Activated CD4-positive, alpha-beta T cell treated with anti-CD3 and anti-CD28 coated beads, Interleukin-2, amount 50 U/mL, for 4 hours (primary cell): Measurements from ENCODE around the gene KIAA2012.

Experiments used
- DNase-seq, 2 experiments: peaks; one replicate each; pipeline ENCODE4 v3.0.0-alpha.2; 2020

Gene KIAA2012

DNA sequence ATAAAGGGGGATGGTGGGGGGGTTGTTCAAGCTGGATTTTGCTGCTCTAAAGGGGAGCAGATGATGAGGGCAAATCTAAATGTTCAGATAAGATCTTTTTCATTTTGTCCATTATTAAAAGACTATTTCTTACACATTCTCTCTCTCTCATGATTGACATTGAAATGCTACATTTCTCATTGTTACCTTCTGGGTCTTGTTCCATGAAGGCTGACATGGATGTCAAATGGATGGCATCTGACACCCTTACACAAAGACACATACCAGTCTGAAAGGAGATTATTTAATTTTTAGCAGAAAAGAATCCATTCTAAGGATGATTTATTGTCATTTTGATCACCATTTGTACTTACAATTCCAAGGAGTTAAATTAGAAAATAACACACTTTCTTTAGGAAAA is 28.3 kb upstream of the KIAA2012 start:
- no peak for DNase-seq

- no peak for DNase-seq
Observed at GRCh38 chr2:202046572-202046971, 26.5 kb upstream of the KIAA2012 start.

- no peak for DNase-seq
Observed at GRCh38 chr2:202049092-202049728, 23.8 kb upstream of the KIAA2012 start.

DNA sequence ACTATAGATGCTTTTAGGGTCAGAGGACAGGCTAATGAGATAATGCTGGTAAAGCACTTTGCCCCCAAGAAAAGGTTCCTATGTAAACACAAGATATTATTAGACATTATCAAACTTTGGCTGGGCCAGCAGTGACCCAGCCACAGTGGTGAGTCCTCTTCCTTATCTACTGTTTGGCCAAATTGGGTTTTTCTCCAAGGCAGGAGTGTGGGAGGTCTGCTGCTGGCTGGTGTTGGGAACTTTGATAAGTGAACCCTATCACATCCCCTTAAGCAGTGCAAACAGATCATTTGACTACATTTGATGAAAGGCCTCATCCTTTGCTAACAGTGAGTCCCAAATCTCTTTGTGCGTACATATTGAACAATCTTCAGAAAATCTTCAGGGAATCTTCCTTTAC is 23.2 kb upstream of the KIAA2012 start:
- no peak for DNase-seq

- DNase-seq: no peak
Observed at GRCh38 chr2:202050652-202051051, 22.4 kb upstream of the KIAA2012 start.

DNA sequence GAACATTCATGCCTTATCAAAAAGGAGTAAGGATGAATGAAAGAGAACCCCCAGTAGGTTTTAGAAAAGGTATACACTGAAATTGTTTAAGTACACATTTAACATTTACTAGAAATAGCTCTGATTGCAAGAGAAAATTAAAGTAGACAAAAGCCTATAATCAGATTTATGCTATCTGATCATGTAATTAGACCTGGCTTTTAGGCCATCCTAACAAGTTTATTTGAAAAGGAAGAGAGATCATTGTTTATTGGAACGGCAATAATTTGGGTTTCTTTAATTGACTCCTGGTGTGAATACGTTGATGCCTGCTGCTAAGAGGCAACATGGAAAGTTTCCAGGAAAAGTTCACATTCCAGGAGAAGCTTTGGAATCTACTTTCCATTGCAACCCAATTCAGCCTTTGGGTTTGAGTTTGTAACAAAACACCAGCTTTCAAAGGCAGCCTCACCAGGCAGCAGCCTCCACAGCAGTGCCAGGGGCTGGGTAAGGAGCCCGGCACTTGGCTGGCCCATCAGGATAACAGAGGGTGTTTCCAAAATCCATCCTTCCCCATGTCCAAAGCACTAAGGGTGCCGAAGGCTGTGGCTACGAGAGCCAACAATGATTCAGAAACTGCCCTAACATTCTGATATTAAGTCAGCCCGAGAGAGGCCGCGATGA is 21.4 kb upstream of the KIAA2012 start:
- no peak for DNase-seq

DNA sequence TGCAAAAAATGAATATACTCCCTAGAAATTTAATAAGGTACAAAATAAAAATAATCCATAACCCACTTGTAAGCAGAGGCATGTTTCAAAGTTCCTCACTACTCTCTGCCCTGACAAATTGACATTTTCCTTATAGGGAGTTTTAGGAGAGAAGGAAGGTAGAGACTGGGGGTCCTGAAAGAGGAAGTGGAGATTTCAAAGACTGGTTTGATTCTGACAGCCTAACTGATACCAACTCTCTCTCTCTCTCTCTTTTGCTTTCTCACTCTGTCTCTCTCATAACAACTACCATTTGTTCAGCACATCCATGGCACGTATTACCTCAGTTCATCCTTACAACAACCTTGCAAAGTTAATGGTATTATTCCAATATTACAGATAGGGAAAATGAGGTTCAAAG is 20.8 kb upstream of the KIAA2012 start:
- no peak for DNase-seq

DNA sequence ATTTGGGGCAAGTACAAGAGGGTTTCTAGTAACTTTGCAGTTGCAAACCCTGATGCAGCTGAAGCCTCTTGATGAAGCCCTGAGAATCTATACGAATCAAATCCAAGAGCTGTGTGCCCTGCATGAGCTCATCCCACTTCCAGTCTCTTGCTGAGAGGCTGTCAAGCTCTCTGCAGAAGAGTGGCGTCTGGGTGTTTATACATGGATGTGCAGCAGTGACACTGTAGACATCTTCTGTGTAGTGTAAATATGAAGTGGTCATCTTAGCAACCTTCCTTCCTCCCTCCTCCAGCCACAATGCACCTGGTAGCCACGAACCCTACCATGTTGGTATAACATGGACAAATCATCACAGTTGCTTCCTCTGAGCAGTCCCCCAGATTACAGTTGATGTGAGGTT is 18.4 kb upstream of the KIAA2012 start:
- DNase-seq: no peak

GRCh38 chr2:202056611-202057010 is 16.4 kb upstream of the KIAA2012 start:
- DNase-seq: no peak

DNA sequence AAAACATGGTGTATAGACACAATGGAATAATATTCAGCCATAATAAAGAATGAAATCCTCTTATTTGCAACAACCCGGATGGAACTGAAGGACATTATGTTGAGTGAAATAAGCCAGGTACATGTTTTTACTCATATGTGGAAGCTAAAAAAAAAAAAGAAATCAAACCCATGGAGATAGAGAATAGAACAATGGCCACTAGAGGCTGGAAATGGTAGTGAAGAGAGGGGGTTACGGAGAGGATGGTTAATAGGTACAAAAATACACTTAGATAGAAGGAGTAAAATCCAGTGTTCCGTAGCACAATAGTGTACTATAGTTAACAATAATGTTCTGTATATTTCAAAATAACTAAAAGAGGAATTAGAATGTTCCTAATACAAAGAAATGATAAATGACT is 12.8 kb upstream of the KIAA2012 start:
- no peak for DNase-seq

GRCh38 chr2:202061695-202062094 is 11.4 kb upstream of the KIAA2012 start:
- no peak for DNase-seq

DNA sequence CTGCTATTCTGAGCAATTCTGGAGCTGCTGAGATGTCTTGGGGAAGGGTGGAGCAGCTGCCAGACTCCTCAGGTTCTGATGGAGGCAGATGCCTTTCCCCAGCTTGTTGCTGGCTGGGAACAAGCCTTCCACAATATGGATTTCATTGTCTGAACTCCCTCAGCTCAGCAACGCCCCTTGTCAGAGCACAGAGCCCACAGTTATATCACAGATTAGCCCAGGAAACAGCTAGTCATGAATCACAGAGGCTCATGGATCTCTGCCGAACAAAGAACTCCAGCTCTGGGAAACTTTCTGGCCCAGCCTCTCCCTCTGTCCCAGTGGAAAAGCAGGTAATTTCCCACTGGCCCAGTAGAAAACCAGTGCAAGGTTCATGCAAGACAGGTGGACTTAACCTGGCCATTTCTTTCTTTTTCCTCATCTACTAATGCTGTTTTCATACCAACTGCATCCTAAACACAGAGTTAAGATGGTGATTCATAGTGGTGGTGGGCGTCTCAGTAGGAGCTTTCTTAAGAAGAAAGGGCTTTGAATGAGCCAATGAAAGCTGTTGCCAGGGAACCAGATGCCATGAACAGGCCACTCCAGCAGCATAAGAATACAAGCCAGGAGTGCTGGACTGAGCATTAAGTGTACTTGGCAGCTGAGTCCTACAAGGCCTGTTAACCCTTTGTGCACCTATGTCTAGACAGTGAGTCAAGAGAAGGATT is 8.7 kb upstream of the KIAA2012 start:
- no peak for DNase-seq

DNA sequence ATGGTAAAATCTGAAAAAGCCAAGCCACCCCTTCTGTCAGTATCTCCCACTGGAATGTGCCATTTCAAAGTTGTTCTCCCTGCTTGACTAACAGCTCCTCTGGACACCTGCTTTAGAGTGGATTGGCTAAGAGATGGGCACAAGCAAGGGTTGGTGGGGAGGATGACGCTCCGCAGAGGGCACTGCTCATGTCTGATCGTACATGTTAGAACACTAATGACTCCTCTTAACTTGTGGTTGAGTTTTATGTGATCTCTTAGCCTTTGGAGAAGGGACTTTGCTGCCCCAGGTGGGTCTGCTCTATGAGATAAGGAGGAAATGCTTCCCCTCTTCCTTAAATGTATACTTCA is 8.2 kb upstream of the KIAA2012 start:
- no peak for DNase-seq

- DNase-seq: no peak
Observed at GRCh38 chr2:202065876-202066275, 7.2 kb upstream of the KIAA2012 start.

DNA sequence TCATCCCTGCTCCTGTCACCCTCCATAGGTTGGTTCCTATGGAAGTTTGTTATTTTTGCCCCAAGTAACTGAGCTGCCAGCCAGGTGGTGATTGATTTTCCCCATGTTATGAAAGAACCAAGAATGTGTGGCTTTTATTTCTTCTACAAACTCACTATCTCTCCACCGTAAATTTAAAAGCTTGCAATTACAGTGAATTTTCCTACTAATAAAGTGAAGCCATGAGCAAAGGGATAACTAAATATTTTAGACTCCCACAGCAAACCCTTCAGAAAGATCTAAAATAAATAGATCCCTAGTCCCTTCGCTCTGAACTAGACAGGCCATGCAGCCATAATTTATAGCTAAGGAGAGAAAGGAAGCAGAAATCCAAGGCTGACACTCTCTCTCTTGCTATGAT is 6.2 kb upstream of the KIAA2012 start:
- no peak for DNase-seq

DNA sequence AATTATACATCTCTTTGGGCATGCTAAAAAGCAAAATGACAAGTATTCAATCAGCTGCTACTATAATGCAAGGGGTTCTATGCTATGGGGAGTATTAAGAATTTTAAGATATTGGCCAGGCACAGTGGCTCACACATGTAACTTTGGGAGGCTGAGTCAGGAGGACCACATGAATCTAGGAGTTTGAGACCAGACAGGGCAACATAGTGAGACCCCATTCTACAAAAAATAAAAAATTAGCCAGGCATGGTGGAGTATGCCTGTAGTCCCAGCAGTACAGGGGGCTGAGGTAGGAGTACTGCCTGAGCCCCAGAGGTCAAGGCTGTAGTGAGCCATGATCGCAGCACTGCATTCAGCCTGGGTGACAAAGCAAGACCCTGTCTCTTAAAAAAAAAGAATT is 5.5 kb upstream of the KIAA2012 start:
- DNase-seq: no peak

GRCh38 chr2:202069170-202070067 is 3.6 kb upstream of the KIAA2012 start:
- no peak for DNase-seq

DNA sequence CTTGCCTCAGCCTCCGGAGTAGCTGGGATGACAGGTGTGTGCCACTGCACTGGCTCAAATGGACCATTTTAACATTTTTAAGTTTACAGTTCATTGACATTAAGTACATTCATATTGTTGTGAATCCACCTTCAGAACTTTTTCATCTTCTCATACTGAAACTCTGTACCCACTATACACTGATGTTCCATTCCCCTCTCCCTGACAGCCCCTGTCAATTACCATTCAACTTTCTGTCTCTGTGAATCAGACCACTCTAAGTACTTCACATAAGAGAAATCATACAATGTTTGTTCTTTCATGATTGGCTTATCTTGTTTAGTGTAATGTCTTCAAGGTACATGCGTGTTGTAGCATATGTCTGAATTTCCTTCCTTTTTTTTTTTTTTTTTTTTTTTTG is 1.9 kb upstream of the KIAA2012 start:
- DNase-seq: no peak

DNA sequence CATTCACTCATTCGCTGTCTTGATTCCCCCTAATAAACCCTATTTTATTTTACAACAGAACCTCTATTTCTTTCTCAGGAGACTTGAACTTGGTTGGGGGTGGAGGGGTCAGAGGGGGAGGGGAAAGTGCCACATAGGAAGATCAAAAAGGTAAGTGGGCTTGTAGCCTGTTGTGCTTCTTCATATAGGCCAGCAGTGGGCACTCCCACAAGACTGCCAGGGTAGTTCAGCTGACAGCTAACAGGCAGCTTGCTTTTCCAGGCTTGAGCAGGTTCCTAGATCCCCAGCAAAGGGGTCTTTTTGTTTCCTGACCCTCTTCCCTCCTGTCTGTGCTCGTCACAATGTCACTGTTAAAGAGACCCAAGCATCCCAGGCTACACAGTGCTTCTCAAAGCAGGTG is 829 bp upstream of the KIAA2012 start:
- no peak for DNase-seq

GRCh38 chr2:202074324-202074723 is 1.3 kb downstream of the KIAA2012 start:
- DNase-seq: no peak

- DNase-seq: no peak
Observed at GRCh38 chr2:202079310-202079709, 6.3 kb downstream of the KIAA2012 start.

DNA sequence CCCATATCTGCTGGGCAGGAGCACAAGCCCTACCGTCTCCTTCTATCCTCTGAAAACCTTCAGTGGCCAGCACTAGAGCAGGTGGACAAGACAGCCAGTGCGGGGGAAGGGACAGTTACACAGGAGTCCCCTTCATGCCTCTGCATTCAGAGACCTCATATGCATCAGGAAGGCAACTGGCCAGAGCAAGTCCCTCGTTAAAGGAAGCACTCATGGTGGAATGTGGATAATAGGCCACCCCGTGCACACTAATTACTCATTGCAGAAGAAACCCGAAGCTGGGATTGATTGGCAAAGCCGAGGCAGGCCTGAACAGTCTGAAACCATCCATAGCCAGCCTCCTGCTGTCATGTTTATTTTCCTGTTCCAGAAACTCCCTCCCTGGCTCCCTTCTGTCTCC is 11.2 kb downstream of the KIAA2012 start:
- DNase-seq: no peak

DNA sequence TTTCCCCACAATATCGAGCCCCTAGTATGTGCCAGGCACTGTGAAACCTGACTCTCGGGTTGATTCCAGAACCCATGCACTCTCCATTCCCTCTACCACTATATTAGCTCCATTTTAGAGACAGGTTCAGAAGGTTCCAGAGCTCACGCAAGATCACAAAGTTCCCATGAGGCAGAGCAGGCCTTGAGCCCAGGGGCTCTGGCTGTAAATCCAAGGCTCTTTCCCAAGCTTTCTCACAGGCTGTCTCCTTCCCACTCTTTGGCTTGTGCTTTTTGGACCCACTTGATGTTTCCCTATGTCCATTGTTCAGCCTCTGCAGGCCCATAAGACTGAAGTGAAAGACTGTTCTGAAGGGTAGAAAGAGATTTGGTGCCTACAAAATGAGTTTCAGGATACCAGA is 15.7 kb downstream of the KIAA2012 start:
- DNase-seq: no peak

GRCh38 chr2:202090530-202090929 is 17.5 kb downstream of the KIAA2012 start:
- no peak for DNase-seq
